A549 (cell line): ENCODE measurements around the gene KRAS.

ENCODE experiments used
- CHD2 ChIP-seq: fragments of 150-350 bp; IDR thresholded peaks from 2 replicates; pipeline ENCODE4 v1.6.1; 2014; ENCODE audit warnings: low read length; ENCODE audit not compliant: partially characterized antibody
- EP300 ChIP-seq, 2 experiments: fragments of >200 bp; sonication (Bioruptor Twin); formaldehyde crosslinking; IDR thresholded peaks; 2 replicates in 1 of 2; 3 replicates in 1 of 2; pipeline ENCODE4 v1.6.1; 2016 to 2017
- NR3C1 ChIP-seq: fragments of >200 bp; sonication (Bioruptor Twin); formaldehyde crosslinking; IDR thresholded peaks from 3 replicates; pipeline ENCODE4 v1.6.1; 2017
- POLR2A ChIP-seq: IDR thresholded peaks from 2 replicates; pipeline ENCODE4 v1.6.1; 2012; ENCODE audit warnings: mild to moderate bottlenecking, low read length
- RAD21 ChIP-seq, 2 experiments: fragments of >200 bp in 1 of 2; sonication (Bioruptor Twin) in 1 of 2; formaldehyde crosslinking in 1 of 2; IDR thresholded peaks in 1 of 2; conservative IDR thresholded peaks in 1 of 2; 2 replicates in 1 of 2; 3 replicates in 1 of 2; pipeline ENCODE4 v1.6.1; 2012 to 2018; ENCODE audit warnings: inconsistent platforms in 1 of 2
- RFX5 ChIP-seq: fragments of 450-650 bp; IDR thresholded peaks from 2 replicates; pipeline ENCODE4 v1.7.1; 2014; ENCODE audit warnings: antibody characterized with exemption, mild to moderate bottlenecking, moderate library complexity
- RNF2 ChIP-seq: fragments of 200-600 bp; sonication (generic); IDR thresholded peaks from 2 replicates; pipeline ENCODE4 v1.6.1; 2016; ENCODE audit warnings: low read depth, mild to moderate bottlenecking, antibody characterized with exemption, moderate library complexity, borderline replicate concordance
- TP53 ChIP-seq: fragments of 250-450 bp; sonication (Bioruptor Pico); IDR thresholded peaks from 2 replicates; pipeline ENCODE4 v1.5.0; 2021; ENCODE audit warnings: mild to moderate bottlenecking, moderate library complexity
- USF2 ChIP-seq: fragments of 450-650 bp; IDR thresholded peaks from 2 replicates; pipeline ENCODE4 v1.6.1; 2014; ENCODE audit warnings: antibody characterized with exemption
- ZNF302 ChIP-seq: fragments of 250-450 bp; sonication (Bioruptor Pico); IDR thresholded peaks from 2 replicates; pipeline ENCODE4 v1.9.0; 2021; ENCODE audit warnings: inconsistent platforms, mild to moderate bottlenecking, moderate library complexity
- TF ChIP-seq, protein P1 (sequence below): fragments of >200 bp; sonication (Bioruptor Twin); formaldehyde crosslinking; IDR thresholded peaks from 3 replicates; pipeline ENCODE4 v1.5.1; 2016
- TF ChIP-seq, protein P2 (sequence below): fragments of >200 bp; sonication (Bioruptor Twin); formaldehyde crosslinking; IDR thresholded peaks from 3 replicates; pipeline ENCODE4 v1.6.1; 2016
- TF ChIP-seq, protein P3 (sequence below): fragments of 250-450 bp; sonication (Bioruptor Pico); IDR thresholded peaks from 2 replicates; pipeline ENCODE4 v1.5.0; 2021; ENCODE audit warnings: mild to moderate bottlenecking, moderate library complexity, borderline replicate concordance

GRCh38 chr12:25236190-25236589 is 14.5 kb downstream of the KRAS start:
- TF ChIP-seq NR3C1, result no peak
- TF ChIP-seq, protein P1, sequence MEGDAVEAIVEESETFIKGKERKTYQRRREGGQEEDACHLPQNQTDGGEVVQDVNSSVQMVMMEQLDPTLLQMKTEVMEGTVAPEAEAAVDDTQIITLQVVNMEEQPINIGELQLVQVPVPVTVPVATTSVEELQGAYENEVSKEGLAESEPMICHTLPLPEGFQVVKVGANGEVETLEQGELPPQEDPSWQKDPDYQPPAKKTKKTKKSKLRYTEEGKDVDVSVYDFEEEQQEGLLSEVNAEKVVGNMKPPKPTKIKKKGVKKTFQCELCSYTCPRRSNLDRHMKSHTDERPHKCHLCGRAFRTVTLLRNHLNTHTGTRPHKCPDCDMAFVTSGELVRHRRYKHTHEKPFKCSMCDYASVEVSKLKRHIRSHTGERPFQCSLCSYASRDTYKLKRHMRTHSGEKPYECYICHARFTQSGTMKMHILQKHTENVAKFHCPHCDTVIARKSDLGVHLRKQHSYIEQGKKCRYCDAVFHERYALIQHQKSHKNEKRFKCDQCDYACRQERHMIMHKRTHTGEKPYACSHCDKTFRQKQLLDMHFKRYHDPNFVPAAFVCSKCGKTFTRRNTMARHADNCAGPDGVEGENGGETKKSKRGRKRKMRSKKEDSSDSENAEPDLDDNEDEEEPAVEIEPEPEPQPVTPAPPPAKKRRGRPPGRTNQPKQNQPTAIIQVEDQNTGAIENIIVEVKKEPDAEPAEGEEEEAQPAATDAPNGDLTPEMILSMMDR, result no peak
- TF ChIP-seq, protein P2, sequence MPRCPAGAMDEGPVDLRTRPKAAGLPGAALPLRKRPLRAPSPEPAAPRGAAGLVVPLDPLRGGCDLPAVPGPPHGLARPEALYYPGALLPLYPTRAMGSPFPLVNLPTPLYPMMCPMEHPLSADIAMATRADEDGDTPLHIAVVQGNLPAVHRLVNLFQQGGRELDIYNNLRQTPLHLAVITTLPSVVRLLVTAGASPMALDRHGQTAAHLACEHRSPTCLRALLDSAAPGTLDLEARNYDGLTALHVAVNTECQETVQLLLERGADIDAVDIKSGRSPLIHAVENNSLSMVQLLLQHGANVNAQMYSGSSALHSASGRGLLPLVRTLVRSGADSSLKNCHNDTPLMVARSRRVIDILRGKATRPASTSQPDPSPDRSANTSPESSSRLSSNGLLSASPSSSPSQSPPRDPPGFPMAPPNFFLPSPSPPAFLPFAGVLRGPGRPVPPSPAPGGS, result no peak
- no peak for TF ChIP-seq POLR2A
- no peak for TF ChIP-seq RAD21 (conservative IDR thresholded peaks at IDR 0.05 in 1 of 2, IDR thresholded peaks at IDR 0.05 in 1 of 2)
- no peak for TF ChIP-seq TP53
- no peak for TF ChIP-seq EP300 (IDR thresholded peaks at IDR 0.05)
- TF ChIP-seq ZNF302 (CRISPR knock-in tag), result no peak
- TF ChIP-seq, protein P3, sequence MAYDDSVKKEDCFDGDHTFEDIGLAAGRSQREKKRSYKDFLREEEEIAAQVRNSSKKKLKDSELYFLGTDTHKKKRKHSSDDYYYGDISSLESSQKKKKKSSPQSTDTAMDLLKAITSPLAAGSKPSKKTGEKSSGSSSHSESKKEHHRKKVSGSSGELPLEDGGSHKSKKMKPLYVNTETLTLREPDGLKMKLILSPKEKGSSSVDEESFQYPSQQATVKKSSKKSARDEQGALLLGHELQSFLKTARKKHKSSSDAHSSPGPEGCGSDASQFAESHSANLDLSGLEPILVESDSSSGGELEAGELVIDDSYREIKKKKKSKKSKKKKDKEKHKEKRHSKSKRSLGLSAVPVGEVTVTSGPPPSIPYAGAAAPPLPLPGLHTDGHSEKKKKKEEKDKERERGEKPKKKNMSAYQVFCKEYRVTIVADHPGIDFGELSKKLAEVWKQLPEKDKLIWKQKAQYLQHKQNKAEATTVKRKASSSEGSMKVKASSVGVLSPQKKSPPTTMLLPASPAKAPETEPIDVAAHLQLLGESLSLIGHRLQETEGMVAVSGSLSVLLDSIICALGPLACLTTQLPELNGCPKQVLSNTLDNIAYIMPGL (CRISPR knock-in tag), result no peak
- TF ChIP-seq CHD2, result no peak
- TF ChIP-seq USF2, result no peak
- TF ChIP-seq RFX5, result no peak
- no peak for TF ChIP-seq RNF2
